GM21717 (cell line): ENCODE results near the gene HEY2.
"Not testable (repeated sequence)": the region's sequence is repeated elsewhere in the genome, so short reads cannot be mapped to it uniquely, and the experiment has no call there.

Source experiments
- ATAC-seq: cut with Tn5 transposase; IDR thresholded peaks from one replicate; pipeline ENCODE4 v1.9.1; 2021; ENCODE audit warnings: mild to moderate bottlenecking, moderate library complexity; ENCODE audit not compliant: unreplicated experiment

HEY2 gene

GRCh38 chr6:125749173-125749864 lies at the start of gene HEY2:
Gene HEY2 (plus strand): TSS chr6:125749632. CDS start chr6:125749777, 145 bp downstream.
- ATAC-seq, result peak; percentile 79

DNA sequence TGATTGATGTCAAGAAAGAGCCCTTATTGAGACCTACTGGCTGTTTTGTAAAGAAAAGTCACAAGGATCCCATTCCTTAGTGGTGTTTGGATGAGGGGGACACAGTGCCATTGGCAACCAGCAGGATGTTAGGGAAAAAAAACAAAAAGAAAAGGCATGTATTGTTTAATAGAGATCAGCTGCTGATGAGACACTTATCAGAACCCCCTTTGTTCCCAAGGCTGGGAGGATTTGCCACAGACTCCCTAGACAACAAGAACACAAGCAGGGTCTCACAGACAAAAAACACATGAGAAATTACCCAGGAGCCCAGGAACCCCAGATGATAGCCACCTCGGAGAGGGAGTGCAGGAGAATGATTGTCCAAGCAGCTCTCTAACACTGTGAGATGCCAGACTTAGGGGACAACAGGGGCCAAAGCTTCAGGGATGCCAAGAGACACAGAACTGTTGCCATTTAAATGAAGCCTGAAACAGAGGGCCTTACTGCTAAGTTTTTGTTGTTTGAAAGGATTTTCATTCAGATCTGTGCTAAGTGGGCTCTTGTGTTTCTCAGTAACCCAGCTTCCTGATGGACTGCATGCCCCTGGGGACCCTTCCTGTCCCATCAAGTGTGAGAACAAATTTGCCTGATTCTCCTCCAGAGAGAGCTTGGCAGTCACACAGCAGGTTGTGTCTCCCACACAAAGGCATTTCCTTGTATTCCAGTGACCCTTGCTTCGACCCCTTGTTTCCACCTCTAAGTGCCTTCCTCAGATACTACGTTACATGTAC lies 48.7 kb upstream of the HEY2 start:
- ATAC-seq, result no peak

DNA sequence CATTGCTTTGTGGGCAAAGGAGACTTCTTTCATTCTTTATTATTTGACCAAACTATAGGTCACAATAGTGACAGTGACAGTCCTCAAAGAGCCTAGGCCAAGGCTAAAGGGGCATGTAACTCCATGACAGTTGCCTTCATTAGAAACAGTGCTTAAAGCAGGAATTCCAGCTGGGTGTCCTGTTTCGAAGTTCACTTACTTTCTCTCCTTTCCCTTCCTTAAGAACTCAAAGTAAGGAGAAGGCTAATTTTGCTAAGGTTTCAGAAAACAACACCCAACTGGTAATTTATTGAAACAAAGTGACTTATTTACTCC lies 48.1 kb upstream of the HEY2 start:
- no peak for ATAC-seq

GRCh38 chr6:125703882-125704281 lies 45.5 kb upstream of the HEY2 start:
- ATAC-seq, result not testable (repeated sequence)

- ATAC-seq, result no peak
Observed at GRCh38 chr6:125707615-125708243, 41.7 kb upstream of the HEY2 start.

- ATAC-seq, result no peak
Observed at GRCh38 chr6:125711013-125711675, 38.3 kb upstream of the HEY2 start.

- ATAC-seq, result peak; percentile 84
Observed at GRCh38 chr6:125714441-125715090, 34.9 kb upstream of the HEY2 start.

GRCh38 chr6:125717120-125717731 lies 32.2 kb upstream of the HEY2 start:
- peak; percentile 72 for ATAC-seq

GRCh38 chr6:125718109-125718508 lies 31.3 kb upstream of the HEY2 start:
- ATAC-seq, result no peak

DNA sequence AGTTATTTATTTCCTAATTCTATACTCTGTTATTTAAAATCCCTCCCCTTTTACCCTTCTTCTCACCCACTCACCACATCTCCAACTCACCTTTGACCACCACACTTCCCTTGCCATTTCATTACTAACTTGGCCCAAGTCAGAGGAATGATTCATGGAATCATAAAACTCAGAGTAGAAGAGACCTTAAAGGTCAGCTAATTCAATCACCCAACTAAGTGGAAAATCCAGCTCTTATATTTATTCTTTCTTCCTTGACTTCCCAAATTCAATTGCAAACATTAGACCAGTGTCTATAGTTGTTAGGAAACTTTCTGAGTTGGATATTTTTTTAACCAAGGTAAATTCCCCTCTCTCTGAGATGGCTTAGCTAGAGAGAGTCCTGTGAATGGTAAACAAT lies 26.5 kb upstream of the HEY2 start:
- ATAC-seq, result no peak

- no peak for ATAC-seq
Observed at GRCh38 chr6:125727216-125727615, 22.2 kb upstream of the HEY2 start.

GRCh38 chr6:125728739-125729138 lies 20.7 kb upstream of the HEY2 start:
- no peak for ATAC-seq

DNA sequence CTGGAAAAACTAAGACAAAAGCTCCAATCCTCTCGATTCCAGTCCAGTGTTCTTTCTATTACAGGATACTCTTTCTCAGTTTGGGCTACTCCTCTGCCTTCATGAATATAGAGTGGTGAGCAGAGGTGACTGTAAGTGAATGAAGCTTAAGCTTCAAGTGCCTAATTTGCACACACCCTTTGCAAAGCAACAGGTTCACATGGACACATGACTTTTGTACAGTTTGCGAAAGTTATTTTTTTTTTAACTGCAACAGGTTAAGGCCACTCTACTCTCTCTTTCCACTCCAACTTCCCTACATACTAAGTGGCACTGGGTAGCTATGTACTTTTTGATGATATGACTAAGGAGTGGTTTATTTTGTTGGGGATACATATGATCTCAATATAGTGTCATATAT lies 19.4 kb upstream of the HEY2 start:
- no peak for ATAC-seq

- ATAC-seq, result no peak
Observed at GRCh38 chr6:125732398-125732797, 17.0 kb upstream of the HEY2 start.

DNA sequence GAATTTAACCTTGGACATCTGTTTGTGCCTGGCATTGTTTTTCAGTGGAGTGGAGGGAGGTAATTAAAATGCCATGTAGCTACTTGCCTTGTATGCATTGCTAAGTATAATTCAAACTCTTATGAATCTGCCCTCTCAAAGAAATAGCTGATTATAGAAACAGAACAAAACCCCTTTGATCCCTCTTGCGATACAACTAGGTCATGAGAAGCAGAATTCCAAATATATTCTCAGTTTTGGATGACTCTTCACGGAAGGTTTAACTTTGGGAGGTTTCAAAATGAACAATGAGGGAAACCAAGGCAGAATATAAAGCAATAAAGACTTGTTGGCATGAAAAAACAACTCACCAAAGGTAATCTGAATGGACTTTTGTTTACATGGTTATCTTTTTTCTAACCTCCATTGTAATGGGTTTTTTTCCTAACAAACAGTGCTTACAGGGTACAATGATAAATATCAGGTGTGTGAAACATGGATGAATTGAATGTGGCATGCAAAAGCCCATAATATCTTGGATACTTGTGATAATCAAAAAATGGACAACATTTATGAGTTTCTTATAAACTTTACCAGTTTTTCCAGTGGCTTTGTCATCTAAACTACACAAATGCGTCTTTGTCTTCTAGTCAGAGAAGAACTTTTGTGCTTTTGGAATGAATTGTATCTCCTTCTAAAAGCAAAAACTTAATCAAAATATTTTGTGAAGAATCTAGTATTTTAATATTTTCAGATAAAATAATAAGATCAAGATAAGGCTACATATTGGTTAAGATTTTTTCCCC lies 15.7 kb upstream of the HEY2 start:
- ATAC-seq, result no peak

- ATAC-seq, result no peak
Observed at GRCh38 chr6:125738276-125738675, 11.2 kb upstream of the HEY2 start.

GRCh38 chr6:125739364-125739763 lies 10.1 kb upstream of the HEY2 start:
- ATAC-seq, result no peak

DNA sequence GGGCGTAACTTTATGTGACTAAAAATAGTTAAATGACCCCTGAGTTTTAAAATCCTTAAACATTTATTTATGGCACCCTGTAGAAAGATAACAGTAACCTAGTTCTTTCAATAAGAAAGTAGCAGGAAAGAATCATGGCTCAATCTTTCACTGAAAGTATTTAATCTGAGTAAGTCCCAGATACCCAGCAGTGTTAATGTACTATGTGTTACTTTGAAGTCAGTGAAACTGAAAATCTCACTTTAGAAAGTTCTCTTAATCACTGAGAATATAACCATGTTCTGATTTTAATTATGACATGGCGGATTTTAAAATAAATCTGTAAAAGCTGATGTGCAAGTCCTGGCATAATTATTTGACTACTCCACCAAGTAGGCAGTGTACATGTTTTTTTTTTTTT lies 8.1 kb upstream of the HEY2 start:
- no peak for ATAC-seq

GRCh38 chr6:125742024-125742423 lies 7.4 kb upstream of the HEY2 start:
- ATAC-seq, result no peak
